Stimulated activated CD8-positive, alpha-beta memory T cell treated with anti-CD3 and anti-CD28 coated beads, Interleukin-12 subunit alpha, Interleukin-12 subunit beta, amount 100 ng/mL, for 1 hour (primary cell): ENCODE results near the gene ETV6.
"Not testable (repeated sequence)": the region's sequence is repeated elsewhere in the genome, so short reads cannot be mapped to it uniquely, and the experiment has no call there.

Experiments used
- DNase-seq: peaks from one replicate; pipeline ENCODE4 v3.0.0-alpha.2; 2020; ENCODE audit warnings: low read depth

The ETV6 gene

GRCh38 chr12:11669348-11669747 is 19.9 kb downstream of the ETV6 start:
- no peak for DNase-seq

GRCh38 chr12:11672256-11673191 is 23.1 kb downstream of the ETV6 start:
- no peak for DNase-seq

- no peak for DNase-seq
Measured at GRCh38 chr12:11673666-11674461, 24.4 kb downstream of the ETV6 start.

- DNase-seq: no peak
Measured at GRCh38 chr12:11674894-11675390, 25.5 kb downstream of the ETV6 start.

- no peak for DNase-seq
Measured at GRCh38 chr12:11676052-11676451, 26.6 kb downstream of the ETV6 start.

GRCh38 chr12:11677093-11677492 is 27.6 kb downstream of the ETV6 start:
- no peak for DNase-seq

GRCh38 chr12:11677752-11678151 is 28.3 kb downstream of the ETV6 start:
- DNase-seq: no peak

GRCh38 chr12:11678781-11679180 is 29.3 kb downstream of the ETV6 start:
- no peak for DNase-seq

- no peak for DNase-seq
Measured at GRCh38 chr12:11681207-11681606, 31.7 kb downstream of the ETV6 start.

GRCh38 chr12:11681695-11682094 is 32.2 kb downstream of the ETV6 start:
- DNase-seq: not testable (repeated sequence)

- DNase-seq: no peak
Measured at GRCh38 chr12:11684393-11684792, 34.9 kb downstream of the ETV6 start.

GRCh38 chr12:11684811-11685210 is 35.3 kb downstream of the ETV6 start:
- DNase-seq: no peak

- DNase-seq: no peak
Measured at GRCh38 chr12:11685316-11685715, 35.8 kb downstream of the ETV6 start.

GRCh38 chr12:11685716-11686115 is 36.2 kb downstream of the ETV6 start:
- DNase-seq: no peak

GRCh38 chr12:11686120-11686519 is 36.6 kb downstream of the ETV6 start:
- DNase-seq: no peak

GRCh38 chr12:11687528-11687927 is 38.1 kb downstream of the ETV6 start:
- DNase-seq: no peak

- DNase-seq: no peak
Measured at GRCh38 chr12:11688379-11688778, 38.9 kb downstream of the ETV6 start.

GRCh38 chr12:11688831-11689230 is 39.4 kb downstream of the ETV6 start:
- DNase-seq: no peak

- no peak for DNase-seq
Measured at GRCh38 chr12:11689591-11690186, 40.2 kb downstream of the ETV6 start.

- DNase-seq: no peak
Measured at GRCh38 chr12:11693067-11693466, 43.6 kb downstream of the ETV6 start.

GRCh38 chr12:11693601-11694000 is 44.1 kb downstream of the ETV6 start:
- no peak for DNase-seq

- no peak for DNase-seq
Measured at GRCh38 chr12:11694528-11694927, 45.1 kb downstream of the ETV6 start.
